Naive thymus-derived CD8-positive, alpha-beta T cell (primary cell): Measurements from ENCODE around the gene CELF1. TPM values are rescaled to one million over a fixed set of nuclear protein-coding genes. Genes with fewer than 3 reads are reported as not detected.

ENCODE experiments used
- ATAC-seq, 2 donors: fragments of 150-1000 bp; cut with Tn5 transposase in 1 of 2; sonication (Bioruptor Pico), chemical (Tn5 transposase) in 1 of 2; 1 replicate in 1 of 2; 2 replicates in 1 of 2; pipeline ENCODE4 v1.10.0; 2021; ENCODE audit warnings: mild to moderate bottlenecking in 2 of 2, moderate library complexity in 2 of 2
- POLR2A ChIA-PET: fragments of 350-600 bp; sonication (Branson Sonifier 250); formaldehyde crosslinking; loops from one replicate; lab custom pipeline; 2021; ENCODE audit warnings: antibody characterized with exemption; lab: Charles Lee
- DNase-seq, 10 donors: peaks; one replicate each; pipeline versions ENCODE4 v3.0.0 to v3.0.0-alpha.2; 2020 to 2022
- H3K27ac Mint-ChIP-seq, 10 donors: one replicate each; pipeline ENCODE4 v1.8.0; 2020 to 2022; ENCODE audit warnings: mild to moderate bottlenecking in 10 of 10, mixed read lengths in 10 of 10, moderate library complexity in 4 of 10, inconsistent platforms in 1 of 10
- H3K27me3 Mint-ChIP-seq, 5 donors: one replicate each; pipeline ENCODE4 v1.8.0; 2021 to 2022; ENCODE audit warnings: mixed read lengths in 5 of 5
- H3K36me3 Mint-ChIP-seq, 3 donors: one replicate each; pipeline ENCODE4 v1.8.0; 2020 to 2022; ENCODE audit warnings: mixed read lengths in 3 of 3, mild to moderate bottlenecking in 2 of 3, inconsistent platforms in 1 of 3
- H3K4me1 Mint-ChIP-seq, 4 donors: one replicate each; pipeline ENCODE4 v1.8.0; 2021 to 2022; ENCODE audit warnings: mixed read lengths in 4 of 4
- H3K4me3 Mint-ChIP-seq, 10 donors: one replicate each; pipeline ENCODE4 v1.8.0; 2020 to 2022; ENCODE audit warnings: mild to moderate bottlenecking in 10 of 10, mixed read lengths in 10 of 10, moderate library complexity in 6 of 10, inconsistent platforms in 1 of 10
- H3K9me3 Mint-ChIP-seq, 9 donors: one replicate each; pipeline ENCODE4 v1.8.0; 2020 to 2022; ENCODE audit warnings: mixed read lengths in 9 of 9, mild to moderate bottlenecking in 3 of 9, inconsistent platforms in 1 of 9, moderate library complexity in 1 of 9
- polyA plus RNA-seq, 3 donors: library from polyadenylated mRNA; unstranded; fragments of 300-500 nt; fragmentation: Illumina TruSeq; gene quantifications; one replicate each; pipeline ENCODE4 v1.2.3, GENCODE V29; 2021
- total RNA-seq, 8 experiments: library from RNA in 2 of 8; stranded (reverse) in 2 of 8; gene quantifications; one replicate each; pipeline ENCODE4 v1.2.3 and lab custom pipeline; 2021 to 2026

The CELF1 gene
- total and polyA plus RNA-seq, 5 experiments from 2014 or later: 45.3 to 138 (median 79.3) TPM

- Mint-ChIP-seq H3K4me3 (no peak within 1 kb of the TSS), H3K27ac (peak within 1 kb of the TSS in 2 of 10 donors; percentile 44 to 57), H3K9me3 (no peaks in the 10 kb centered on the region), H3K27me3 (no peaks in the 10 kb centered on the region), H3K36me3 (peaks cover 0 to 1% (median 0%) of the 10 kb centered on the region in 3 donors), H3K4me1 (peaks cover 0 to 3% (median 0%) of the 10 kb centered on the region in 4 donors)
- POLR2A ChIA-PET: no interaction called here
- DNase-seq (no peak), ATAC-seq (no peak)
Measured at GRCh38 chr11:47448566-47449427, 104.1 kb downstream of the CELF1 start, which contains the start of gene RAPSN. RAPSN (minus strand) TSS chr11:47449136; CDS start chr11:47448964, 172 bp downstream.

DNA sequence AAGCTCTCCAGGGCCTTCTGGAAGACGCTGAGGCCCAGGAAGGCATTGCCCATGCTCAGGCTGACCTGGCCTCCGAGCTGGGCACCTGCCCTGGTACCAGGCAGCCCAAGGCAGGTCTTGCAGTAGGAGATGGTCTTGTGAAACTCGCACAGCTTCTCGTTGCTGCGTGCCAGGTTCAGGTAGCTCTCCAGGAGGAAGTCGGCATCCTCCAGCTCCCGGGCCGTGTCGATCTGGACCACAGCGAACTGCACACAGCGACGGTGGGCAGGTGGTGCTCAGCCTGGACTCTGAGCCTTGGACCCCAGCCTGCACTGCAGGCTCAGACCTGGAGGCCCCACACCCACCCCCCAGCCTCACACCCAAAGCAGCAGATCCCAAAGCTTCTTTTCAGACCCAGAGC lies 105.0 kb downstream of the CELF1 start:
- POLR2A ChIA-PET: no interaction called here
- no peaks in the 10 kb centered on the region for H3K9me3 Mint-ChIP-seq
- DNase-seq: no peak
- H3K36me3 Mint-ChIP-seq: peaks cover 0 to 1% (median 0%) of the 10 kb centered on the region in 3 donors
- H3K4me3 Mint-ChIP-seq: no peak overlapping the region
- no peak for ATAC-seq
- no peaks in the 10 kb centered on the region for H3K27me3 Mint-ChIP-seq
- no peak overlapping the region for H3K27ac Mint-ChIP-seq
- peaks cover 0 to 7% (median 4%) of the 10 kb centered on the region in 4 donors for H3K4me1 Mint-ChIP-seq

GRCh38 chr11:47446833-47447232 lies 106.1 kb downstream of the CELF1 start:
- Mint-ChIP-seq H3K27me3 (no peaks in the 10 kb centered on the region), H3K27ac (peak overlapping the region in 4 of 10 donors; percentile 12 to 50 (median 17)), H3K4me3 (no peak overlapping the region), H3K36me3 (peaks cover 0 to 1% (median 0%) of the 10 kb centered on the region in 3 donors), H3K9me3 (no peaks in the 10 kb centered on the region), H3K4me1 (peaks cover 0 to 9% (median 4%) of the 10 kb centered on the region in 4 donors)
- POLR2A ChIA-PET: no interaction called here
- DNase-seq (no peak), ATAC-seq (no peak)

GRCh38 chr11:47445840-47446239 lies 107.1 kb downstream of the CELF1 start:
- Mint-ChIP-seq H3K27me3 (no peaks in the 10 kb centered on the region), H3K9me3 (no peaks in the 10 kb centered on the region), H3K27ac (no peak overlapping the region), H3K36me3 (peaks cover 0 to 1% (median 0%) of the 10 kb centered on the region in 3 donors), H3K4me1 (peaks cover 0 to 9% (median 4%) of the 10 kb centered on the region in 4 donors), H3K4me3 (no peak overlapping the region)
- ATAC-seq: no peak
- POLR2A ChIA-PET: interaction anchor here (0.7 kb wide), 1 partner anchor 296 kb away, joined by 3 read pairs; no protein-coding TSS in a partner anchor
- DNase-seq: no peak

- H3K4me1 Mint-ChIP-seq: peaks cover 0 to 9% (median 4%) of the 10 kb centered on the region in 4 donors
- no peak for DNase-seq
- H3K9me3 Mint-ChIP-seq: no peaks in the 10 kb centered on the region
- H3K36me3 Mint-ChIP-seq: peaks cover 0 to 1% (median 0%) of the 10 kb centered on the region in 3 donors
- peak overlapping the region in 1 of 10 donors; percentile 24 for H3K27ac Mint-ChIP-seq
- no peak overlapping the region for H3K4me3 Mint-ChIP-seq
- no peaks in the 10 kb centered on the region for H3K27me3 Mint-ChIP-seq
- ATAC-seq: no peak
- POLR2A ChIA-PET: interaction anchor here (0.6 to 1.0 kb wide), 2 partner anchors 31 to 172 kb away, joined by 3 to 9 read pairs; no protein-coding TSS in a partner anchor
Measured at GRCh38 chr11:47443817-47444216, 109.1 kb downstream of the CELF1 start.

DNA sequence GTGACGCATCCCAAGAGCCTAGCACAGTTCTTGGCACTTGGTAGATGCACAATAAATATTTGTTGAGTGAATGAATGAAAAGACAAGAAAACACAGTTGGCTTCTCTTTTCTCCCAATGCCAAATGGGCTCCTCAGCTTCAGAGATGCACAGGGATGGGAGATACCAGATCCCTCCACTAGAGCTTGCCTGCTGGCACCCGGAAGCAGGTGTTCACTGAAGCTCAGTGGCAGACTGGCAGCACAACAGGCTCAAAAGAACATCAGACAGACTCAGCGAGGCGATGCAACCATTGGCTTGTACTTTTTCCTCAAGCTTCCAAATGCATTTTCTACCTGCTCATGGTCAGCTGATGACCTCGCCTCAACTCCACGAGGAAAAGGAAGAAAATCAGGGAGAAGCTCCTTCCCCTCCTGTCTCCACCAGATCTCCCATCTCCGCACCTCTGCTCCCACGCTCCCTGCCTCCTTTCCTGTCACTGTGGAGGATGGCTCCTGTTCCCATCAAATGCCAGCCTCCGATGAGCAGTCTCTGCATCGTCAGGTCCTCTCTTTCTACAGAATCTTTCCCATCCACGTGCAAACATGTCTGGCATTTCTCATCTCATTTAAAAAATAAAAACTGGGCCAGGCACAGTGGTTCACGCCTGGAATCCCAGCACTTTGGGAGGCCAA lies 109.8 kb downstream of the CELF1 start:
- Mint-ChIP-seq H3K4me1 (peaks cover 0 to 9% (median 4%) of the 10 kb centered on the region in 4 donors), H3K9me3 (no peaks in the 10 kb centered on the region), H3K27me3 (no peaks in the 10 kb centered on the region), H3K4me3 (peak overlapping the region in 3 of 10 donors; percentile 5 to 37 (median 24)), H3K27ac (peak overlapping the region in 4 of 10 donors; percentile 29 to 86 (median 52)), H3K36me3 (peaks cover 0 to 1% (median 0%) of the 10 kb centered on the region in 3 donors)
- DNase-seq (no peak), ATAC-seq (peak in 1 of 2 donors; percentile 53)
- POLR2A ChIA-PET: interaction anchor here (0.6 kb wide), 1 partner anchor 171 kb away, joined by 3 read pairs; no protein-coding TSS in a partner anchor

DNA sequence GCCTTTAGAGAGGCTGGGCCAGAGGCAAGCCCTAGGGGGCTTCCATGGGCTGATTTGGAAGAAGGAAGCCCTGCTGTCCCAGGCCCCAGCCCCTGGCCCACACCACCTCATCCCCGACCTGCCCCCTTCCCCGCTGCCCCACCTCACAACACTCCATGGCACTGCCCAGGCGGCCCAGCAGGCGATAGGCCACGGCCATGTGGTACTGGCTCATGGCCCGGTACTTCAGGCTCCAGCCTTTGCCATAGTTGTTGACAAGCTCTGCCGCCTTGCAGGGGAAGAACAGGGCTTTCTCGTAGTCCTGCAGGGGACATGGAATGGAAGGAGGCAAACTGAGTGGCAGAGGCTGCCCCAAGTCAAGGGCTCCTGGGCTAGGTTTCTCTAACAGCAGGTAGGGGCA lies 110.4 kb downstream of the CELF1 start:
- ATAC-seq (no peak), DNase-seq (no peak)
- peaks cover 0 to 1% (median 0%) of the 10 kb centered on the region in 3 donors for H3K36me3 Mint-ChIP-seq
- H3K27me3 Mint-ChIP-seq: no peaks in the 10 kb centered on the region
- no peak overlapping the region for H3K27ac Mint-ChIP-seq
- no peak overlapping the region for H3K4me3 Mint-ChIP-seq
- peaks cover 0 to 9% (median 4%) of the 10 kb centered on the region in 4 donors for H3K4me1 Mint-ChIP-seq
- POLR2A ChIA-PET: no interaction called here
- no peaks in the 10 kb centered on the region for H3K9me3 Mint-ChIP-seq

GRCh38 chr11:47441421-47441820 lies 111.5 kb downstream of the CELF1 start:
- Mint-ChIP-seq H3K4me3 (peak overlapping the region in 1 of 10 donors; percentile 8), H3K27ac (no peak overlapping the region), H3K27me3 (no peaks in the 10 kb centered on the region), H3K36me3 (peaks cover 0 to 1% (median 0%) of the 10 kb centered on the region in 3 donors), H3K4me1 (peaks cover 0 to 9% (median 4%) of the 10 kb centered on the region in 4 donors), H3K9me3 (no peaks in the 10 kb centered on the region)
- POLR2A ChIA-PET: no interaction called here
- no peak for DNase-seq
- ATAC-seq: no peak

DNA sequence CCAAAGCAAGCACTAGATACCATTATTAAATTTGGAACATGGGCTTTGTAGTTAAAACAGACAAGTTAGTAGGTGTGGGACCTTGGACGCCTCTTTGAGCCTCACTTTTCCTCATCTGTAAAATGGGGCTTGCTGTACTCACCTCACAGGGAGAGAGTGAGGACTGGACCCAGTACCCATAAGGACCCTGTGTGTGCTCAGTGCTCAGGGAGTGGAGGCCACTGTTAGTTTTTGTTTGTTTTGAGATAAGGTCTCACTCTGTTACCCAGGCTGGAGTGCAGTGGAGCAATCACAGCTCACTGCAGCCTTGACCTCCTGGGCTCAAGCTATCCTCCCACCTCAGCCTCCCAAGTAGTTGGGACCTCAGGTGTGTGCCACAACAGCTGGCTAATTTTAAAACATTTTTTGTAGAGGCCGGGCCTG lies 112.9 kb downstream of the CELF1 start:
- DNase-seq (no peak), ATAC-seq (no peak)
- Mint-ChIP-seq H3K4me1 (peaks cover 0 to 9% (median 4%) of the 10 kb centered on the region in 4 donors), H3K27me3 (no peaks in the 10 kb centered on the region), H3K27ac (no peak overlapping the region), H3K9me3 (no peaks in the 10 kb centered on the region), H3K36me3 (no peaks in the 10 kb centered on the region), H3K4me3 (no peak overlapping the region)
- POLR2A ChIA-PET: interaction anchor here (0.6 kb wide), 1 partner anchor 382 kb away, joined by 3 read pairs; no protein-coding TSS in a partner anchor

GRCh38 chr11:47438721-47439120 lies 114.2 kb downstream of the CELF1 start:
- Mint-ChIP-seq H3K4me3 (no peak overlapping the region), H3K36me3 (no peaks in the 10 kb centered on the region), H3K27ac (no peak overlapping the region), H3K4me1 (peaks cover 0 to 7% (median 4%) of the 10 kb centered on the region in 4 donors), H3K27me3 (no peaks in the 10 kb centered on the region), H3K9me3 (no peaks in the 10 kb centered on the region)
- POLR2A ChIA-PET: no interaction called here
- ATAC-seq: no peak
- DNase-seq: no peak

DNA sequence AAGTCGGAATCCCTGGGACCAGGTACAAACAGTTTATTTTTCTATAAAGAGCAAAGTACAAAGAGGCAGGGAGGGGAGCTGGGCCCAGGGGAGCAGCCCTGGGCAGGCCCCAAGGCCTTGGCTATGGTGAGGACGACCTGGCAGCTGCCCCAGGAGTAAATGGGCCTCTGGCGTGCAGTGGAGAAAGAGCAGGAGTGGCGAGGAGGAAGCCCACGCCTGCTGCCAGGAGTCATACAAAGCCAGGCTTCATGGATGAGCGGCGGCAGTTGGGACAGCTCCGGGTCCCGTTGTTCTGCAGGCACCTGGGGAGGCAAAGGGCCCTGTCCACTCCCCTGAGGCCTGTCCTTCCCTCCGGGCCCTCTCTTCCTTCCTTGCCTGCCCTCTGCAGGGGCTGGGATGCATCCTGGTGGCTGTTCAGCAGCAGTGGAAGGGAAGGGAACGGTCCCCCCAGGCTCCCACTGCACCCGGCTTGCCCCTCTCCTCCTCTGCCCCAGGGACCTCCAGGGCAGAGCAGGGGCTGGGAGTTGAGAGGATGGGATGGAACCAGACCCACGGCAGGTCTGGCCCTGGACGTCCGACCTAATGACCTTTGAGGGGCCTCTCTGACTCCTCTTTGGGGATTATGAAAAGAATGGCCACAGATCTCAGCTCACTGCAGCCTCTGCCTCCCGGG lies 115.0 kb downstream of the CELF1 start:
- no peak overlapping the region for H3K4me3 Mint-ChIP-seq
- ATAC-seq (no peak), DNase-seq (no peak)
- no peak overlapping the region for H3K27ac Mint-ChIP-seq
- H3K36me3 Mint-ChIP-seq: no peaks in the 10 kb centered on the region
- peaks cover 0 to 2% (median 0%) of the 10 kb centered on the region in 4 donors for H3K4me1 Mint-ChIP-seq
- no peaks in the 10 kb centered on the region for H3K9me3 Mint-ChIP-seq
- no peaks in the 10 kb centered on the region for H3K27me3 Mint-ChIP-seq
- POLR2A ChIA-PET: no interaction called here

GRCh38 chr11:47437218-47437745 lies 115.7 kb downstream of the CELF1 start:
- H3K36me3 Mint-ChIP-seq: no peaks in the 10 kb centered on the region
- H3K4me3 Mint-ChIP-seq: no peak overlapping the region
- H3K27me3 Mint-ChIP-seq: no peaks in the 10 kb centered on the region
- no peak overlapping the region for H3K27ac Mint-ChIP-seq
- no peaks in the 10 kb centered on the region for H3K4me1 Mint-ChIP-seq
- POLR2A ChIA-PET: no interaction called here
- no peak for ATAC-seq
- H3K9me3 Mint-ChIP-seq: no peaks in the 10 kb centered on the region
- no peak for DNase-seq
